Activated CD4-positive, alpha-beta T cell treated with anti-CD3 and anti-CD28 coated beads, Interleukin-2, amount 50 U/mL, for 1 hour (primary cell): ENCODE data around the gene PBRM1.
"Not testable (repeated sequence)": the region's sequence is repeated elsewhere in the genome, so short reads cannot be mapped to it uniquely, and the experiment has no call there.

Experiments
- DNase-seq: peaks from one replicate; pipeline ENCODE4 v3.0.0-alpha.2; 2020

The PBRM1 gene

GRCh38 chr3:52533623-52534280 lies 152.0 kb downstream of the PBRM1 start, which contains the start of gene NT5DC2:
NT5DC2 (minus strand) TSS chr3:52533857; CDS start chr3:52533737, 120 bp downstream.
- DNase-seq: peak; percentile 41

DNA sequence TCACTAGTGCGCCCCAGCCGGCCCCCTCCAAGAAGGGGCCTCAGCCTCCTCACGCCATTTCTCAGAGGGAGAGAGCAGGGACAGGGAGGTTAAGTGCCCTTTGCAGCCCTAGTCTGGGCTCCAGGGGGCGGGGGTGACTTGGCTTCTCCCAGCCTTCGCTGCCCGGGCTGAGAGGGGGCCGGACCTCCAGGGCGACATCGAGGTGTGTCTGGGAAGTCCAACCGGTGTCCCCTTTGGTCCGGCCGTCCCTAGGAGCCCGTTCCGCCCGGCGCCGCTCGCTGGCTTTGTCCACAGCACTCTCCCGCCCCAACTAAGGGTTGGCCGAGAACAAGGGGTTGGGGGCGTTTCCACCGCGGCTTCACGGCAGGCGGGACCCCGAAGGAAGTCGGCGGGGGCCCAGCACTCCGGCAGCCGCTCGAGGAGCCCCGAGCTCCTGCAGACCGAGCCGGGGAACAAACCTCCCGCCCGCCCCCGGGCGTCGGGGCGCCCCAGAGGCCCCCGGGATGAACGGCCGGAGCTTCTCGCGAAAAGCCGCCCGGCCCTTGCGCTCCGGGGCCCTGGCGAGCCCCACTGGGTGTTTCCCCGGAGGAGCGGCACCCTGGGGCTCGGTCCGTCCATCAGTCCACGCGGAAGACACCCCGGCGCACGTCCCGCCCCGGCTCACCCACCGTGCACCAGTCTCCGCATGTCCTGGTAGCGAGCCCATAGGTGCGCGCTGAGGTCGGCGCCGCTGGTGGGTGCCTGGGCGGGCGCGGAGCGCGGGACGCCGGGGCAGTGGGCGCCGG lies 152.7 kb downstream of the PBRM1 start:
- DNase-seq: peak; percentile 24

- DNase-seq: no peak
These were observed 153.2 kb downstream of the PBRM1 start for GRCh38 chr3:52532517-52532837.

DNA sequence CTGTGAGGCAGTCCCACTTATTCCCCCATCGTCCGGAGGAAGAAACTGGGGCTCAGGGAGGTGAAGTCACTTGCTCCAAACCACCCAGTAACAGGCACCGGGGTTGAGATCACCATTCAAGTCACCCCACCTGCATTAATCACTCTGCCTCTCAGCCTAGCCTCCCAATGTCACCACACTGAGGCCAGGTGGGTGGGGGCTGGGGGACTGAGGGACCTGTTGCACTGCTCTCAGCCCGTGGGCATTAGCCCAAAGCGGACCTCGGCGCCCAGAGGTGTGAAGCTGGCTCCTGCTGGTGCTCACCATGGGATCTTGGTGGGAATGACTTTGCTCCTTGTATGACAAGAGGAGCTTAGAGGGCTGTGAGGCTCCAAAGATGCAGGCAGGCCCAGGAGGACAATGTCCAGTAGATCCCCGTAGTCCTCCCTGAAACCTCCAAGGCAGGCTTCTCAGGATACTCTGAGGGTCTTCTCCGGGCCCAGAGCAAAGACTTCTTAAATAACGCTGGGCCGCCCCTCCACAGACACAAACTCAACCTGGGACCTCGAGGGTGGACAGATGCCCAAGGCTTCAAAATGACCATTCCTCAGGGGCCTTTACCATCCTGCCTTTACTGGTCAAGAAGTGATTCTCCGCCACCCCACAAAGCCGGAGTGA lies 153.7 kb downstream of the PBRM1 start:
- no peak for DNase-seq

DNA sequence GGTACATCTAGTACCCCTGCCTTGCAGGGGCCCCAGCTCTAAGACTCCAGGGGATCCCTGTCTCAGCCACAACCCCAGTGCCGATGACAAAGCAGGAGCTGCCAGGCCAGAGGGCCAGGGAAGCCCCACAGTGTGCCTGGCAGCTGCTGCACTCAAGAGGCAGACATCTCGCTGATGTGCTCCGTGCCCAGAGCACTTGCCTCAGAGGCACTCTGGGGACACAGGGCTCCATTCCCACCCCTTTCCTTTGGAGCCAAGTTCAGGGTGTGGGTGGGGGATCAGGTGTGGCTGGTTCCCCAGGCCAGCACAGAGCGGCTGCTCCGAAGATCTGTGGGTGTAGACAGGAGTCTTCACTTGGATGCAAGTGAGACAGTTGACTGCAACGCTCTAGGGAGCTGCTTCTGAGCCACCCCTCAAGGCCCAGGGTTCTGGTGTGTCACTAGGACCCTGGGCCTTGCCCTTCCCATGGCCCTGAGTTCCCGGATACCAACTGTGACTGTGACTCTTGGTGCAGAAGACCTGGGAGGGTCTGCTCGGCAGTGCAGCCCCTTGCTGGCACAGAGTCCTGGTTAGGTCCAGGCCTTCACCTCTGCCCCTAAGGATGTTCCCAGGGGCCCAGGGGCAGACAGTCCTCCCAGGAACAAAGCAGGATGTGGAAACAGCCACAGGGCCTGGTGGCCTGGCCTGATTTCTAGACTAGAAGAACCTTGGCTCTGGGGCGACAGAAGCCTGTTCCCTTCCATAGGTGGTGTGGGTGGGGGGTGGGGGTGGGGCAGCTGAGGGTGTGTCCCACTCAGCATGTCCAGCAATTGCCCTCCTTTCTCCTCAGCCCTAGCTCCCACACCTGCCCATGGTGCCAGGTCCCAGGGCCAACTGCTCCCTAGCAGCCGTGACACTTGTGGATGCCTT lies 154.5 kb downstream of the PBRM1 start:
- DNase-seq: no peak

DNA sequence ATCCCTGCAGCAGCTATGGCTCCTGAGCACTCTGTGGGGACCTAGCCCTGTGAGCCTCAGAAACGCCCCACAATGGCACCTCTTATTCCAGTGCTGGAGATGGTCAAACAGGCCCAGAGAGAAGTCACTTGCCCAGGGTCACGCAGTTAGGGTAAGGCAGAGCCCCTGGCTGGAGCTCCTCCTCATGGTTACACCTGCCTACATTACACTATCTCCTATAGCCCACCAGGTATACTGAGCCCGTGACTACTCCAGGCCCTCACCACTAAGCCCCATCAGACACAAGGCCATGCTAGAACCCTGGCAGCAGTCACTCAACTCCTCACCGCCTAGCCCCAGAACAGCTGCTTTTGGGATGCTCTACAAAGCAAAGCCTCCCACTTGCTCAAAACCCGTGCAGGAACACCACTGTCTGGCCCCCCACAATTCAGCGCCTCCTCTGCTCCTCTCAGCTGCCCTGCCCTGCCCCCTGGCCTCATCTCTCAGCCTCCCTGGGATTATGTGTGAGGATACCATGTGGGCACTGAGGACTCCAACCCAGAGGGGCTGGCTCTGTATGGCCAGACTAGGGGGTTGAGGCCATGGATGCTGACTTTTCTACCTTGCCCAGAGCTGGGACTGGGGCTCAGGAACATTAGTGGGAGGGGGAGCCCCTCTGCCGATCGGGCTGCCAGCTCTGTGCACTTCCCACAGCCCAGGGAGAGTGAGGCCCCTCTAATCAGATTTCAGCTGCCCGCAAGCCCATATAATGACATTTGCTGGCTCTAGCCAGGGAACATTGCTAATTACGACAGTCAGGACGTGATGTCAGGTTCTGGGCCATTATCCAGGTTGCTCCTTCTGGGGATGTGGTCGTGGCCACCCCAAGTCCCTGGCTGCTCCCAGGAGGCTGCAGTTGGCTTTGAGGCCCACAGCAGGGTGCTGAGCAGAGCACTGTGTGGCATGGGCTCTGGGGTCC lies 156.1 kb downstream of the PBRM1 start:
- DNase-seq: no peak

DNA sequence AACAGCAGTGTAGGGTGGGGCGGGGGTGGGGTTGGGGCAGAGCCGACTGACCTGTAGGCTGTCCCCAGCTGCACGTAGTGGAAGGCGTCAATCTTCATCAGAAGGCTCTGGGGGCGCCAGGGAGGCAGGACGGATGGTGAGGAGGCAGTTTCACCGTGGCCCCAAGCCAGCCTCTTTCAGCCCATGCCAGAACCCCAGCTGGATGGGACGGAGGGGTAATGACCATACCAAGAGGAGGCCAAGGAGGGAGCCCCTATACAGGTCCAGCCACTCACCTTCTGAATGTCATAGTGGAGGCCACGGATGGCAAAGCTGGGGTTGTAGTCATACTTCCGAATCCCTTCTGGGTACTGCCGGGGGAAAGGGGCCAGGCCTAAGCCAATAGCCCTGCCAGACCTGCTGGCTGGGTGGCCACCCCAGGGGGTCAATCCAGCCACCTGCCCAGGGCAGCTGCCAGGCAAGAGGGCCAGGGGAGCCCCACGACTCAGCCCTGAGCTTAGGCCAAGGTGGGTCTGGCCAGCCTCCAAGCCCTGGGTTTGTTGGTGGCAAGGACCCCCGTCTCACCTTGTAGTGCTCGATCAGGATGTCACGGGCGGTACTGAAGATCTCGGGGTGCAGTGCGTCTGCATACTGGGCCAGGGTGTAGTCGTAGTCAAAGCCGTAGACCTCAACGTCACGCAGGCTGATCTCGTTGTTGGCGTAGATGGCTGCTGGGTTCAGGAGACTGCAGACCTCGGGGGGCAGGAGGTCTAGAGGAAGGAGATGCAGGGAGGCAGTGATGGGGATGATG lies 156.9 kb downstream of the PBRM1 start:
- DNase-seq: no peak

GRCh38 chr3:52527732-52528585 lies 157.8 kb downstream of the PBRM1 start:
- DNase-seq: no peak

GRCh38 chr3:52527039-52527731 lies 158.5 kb downstream of the PBRM1 start:
- no peak for DNase-seq

DNA sequence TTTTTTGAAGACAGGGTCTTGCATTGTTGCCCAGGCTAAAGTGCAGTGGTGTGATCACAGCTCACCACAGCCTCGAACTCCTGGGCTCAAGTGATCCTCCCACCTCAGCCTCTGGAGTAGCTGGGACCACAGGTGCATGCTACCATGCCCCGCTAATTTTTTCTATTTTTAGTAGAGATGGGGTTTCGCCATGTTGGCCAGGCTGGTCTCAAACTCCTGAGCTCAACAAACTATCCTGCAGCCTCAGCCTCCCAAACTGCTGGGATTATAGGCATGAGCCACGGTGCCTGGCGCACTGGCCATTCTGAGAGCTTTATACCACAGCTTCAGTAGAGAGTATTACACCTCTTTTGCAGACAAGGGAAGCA lies 159.1 kb downstream of the PBRM1 start:
- not testable (repeated sequence) for DNase-seq

DNA sequence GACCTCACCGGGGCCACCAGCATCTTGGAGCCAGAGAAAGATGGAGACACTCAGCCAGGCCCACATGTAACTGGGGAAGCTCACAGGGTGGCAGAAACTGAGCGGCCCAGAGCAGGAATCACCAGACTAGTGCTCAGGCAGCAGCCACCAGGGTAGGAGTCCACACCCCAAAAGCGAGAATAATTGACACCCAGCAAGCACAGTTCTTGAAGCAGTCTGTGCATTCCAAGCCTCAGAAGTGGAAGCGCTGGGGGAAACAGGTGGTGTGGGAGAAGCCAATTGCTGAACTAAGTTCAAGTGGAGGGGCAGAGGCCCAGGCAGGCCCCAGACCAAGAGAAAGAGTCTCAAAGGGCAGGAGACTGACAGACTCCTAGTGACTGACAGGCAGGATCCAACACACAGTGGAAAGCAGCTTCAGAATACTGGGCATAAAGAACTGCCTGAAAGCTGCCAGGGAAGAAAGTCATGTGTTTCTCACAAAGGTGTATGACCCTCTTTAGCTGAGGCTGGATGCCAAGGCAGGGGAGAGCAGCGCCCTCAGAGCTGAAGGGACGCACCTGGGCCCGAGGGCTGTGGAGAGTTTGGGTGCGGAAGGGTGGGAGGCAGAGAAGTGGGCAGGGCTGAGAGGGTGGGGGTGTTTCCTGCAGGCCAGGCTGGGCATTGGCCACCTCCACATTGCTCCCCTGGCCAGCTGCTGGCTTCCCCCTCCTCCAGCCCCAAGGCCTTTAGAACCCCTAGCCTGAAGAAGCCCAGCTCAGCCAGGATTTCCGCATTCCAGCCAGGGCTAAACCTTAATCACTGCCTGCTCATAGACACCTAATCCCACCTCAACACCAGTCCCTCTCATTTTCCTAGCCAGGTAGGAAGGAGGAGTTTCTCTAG lies 159.8 kb downstream of the PBRM1 start:
- DNase-seq: no peak

- no peak for DNase-seq
These were observed 160.7 kb downstream of the PBRM1 start for GRCh38 chr3:52524752-52525679.

GRCh38 chr3:52524258-52524751 lies 161.4 kb downstream of the PBRM1 start:
- DNase-seq: no peak

DNA sequence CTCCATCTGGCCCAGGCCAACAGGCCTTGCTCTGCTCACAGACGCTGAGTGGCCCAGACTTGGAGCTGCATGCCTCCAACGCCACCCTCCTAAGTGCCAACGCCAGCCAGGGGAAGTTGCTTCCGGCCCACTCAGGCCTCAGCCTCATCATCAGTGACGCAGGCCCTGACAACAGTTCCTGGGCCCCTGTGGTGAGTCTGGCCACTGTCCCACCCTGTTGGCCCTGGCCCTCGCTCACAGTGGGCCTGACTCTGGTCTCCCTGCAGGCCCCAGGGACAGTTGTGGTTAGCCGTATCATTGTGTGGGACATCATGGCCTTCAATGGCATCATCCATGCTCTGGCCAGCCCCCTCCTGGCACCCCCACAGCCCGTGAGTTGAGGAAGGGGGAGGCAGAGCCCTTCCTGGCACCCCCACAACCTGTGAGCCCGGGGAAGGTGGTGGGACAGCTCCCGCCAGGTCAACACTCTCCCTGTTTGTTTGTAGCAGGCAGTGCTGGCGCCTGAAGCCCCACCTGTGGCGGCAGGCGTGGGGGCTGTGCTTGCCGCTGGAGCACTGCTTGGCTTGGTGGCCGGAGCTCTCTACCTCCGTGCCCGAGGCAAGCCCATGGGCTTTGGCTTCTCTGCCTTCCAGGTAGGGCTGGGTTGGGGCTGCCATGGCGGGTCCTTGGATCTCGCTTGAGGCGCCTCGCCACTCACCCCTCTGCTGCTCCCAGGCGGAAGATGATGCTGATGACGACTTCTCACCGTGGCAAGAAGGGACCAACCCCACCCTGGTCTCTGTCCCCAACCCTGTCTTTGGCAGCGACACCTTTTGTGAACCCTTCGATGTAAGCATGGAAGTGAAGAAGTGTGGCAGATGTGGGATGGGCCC lies 162.1 kb downstream of the PBRM1 start:
- DNase-seq: no peak

DNA sequence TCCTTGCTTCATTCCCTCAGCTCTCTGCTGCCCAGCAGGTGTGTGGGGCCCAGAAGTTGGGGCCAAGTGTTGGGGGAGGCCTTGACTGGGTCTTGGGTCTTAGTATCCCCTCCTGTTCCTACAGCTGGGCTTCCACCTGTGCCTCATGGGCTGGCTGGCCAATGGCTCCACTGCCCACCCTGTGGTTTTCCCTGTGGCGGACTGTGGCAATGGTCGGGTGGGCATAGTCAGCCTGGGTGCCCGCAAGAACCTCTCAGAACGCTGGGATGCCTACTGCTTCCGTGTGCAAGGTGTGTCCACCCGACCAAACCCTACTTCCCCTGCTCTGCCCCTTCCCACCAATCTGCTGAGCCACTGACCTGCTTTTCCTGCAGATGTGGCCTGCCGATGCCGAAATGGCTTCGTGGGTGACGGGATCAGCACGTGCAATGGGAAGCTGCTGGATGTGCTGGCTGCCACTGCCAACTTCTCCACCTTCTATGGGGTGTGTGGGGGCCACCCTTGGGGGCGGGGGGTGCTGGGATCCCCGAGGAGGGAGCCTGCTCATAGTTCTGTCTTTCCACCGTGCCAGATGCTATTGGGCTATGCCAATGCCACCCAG lies 163.0 kb downstream of the PBRM1 start:
- no peak for DNase-seq
